RWPE2 (cell line): Measurements from ENCODE around the gene HOXA9.

Source experiments
- ATAC-seq: fragments of 200-7000 bp; cut with Tn5 transposase; 3 replicates; pipeline ENCODE4 v1.9.1; 2021; ENCODE audit warnings: low read depth
- DNase-seq: peaks from one replicate; pipeline ENCODE4 v3.0.0-alpha.2; 2020; ENCODE audit warnings: low spot score
- H3K27ac ChIP-seq: fragments of 450-650 bp; 2 replicates; pipeline ENCODE4 v1.5.1; 2017; ENCODE audit warnings: mild to moderate bottlenecking; ENCODE audit not compliant: poor library complexity, severe bottlenecking
- H3K27me3 ChIP-seq: fragments of 250-450 bp; sonication (Bioruptor Pico); 2 replicates; pipeline ENCODE4 v1.5.1; 2021; ENCODE audit warnings: mild to moderate bottlenecking, moderate library complexity; ENCODE audit not compliant: insufficient read depth, poor library complexity, severe bottlenecking
- H3K36me3 ChIP-seq: fragments of 250-450 bp; sonication (Bioruptor Pico); 2 replicates; pipeline ENCODE4 v1.5.1; 2020; ENCODE audit warnings: low read depth, mild to moderate bottlenecking, moderate library complexity
- H3K4me1 ChIP-seq: fragments of 250-450 bp; sonication (Bioruptor Pico); 2 replicates; pipeline ENCODE4 v1.5.1; 2021; ENCODE audit warnings: mild to moderate bottlenecking, moderate library complexity; ENCODE audit not compliant: insufficient read depth, poor library complexity, severe bottlenecking
- H3K4me3 ChIP-seq: fragments of 250-450 bp; sonication (Bioruptor Pico); 2 replicates; pipeline ENCODE4 v1.5.1; 2021; ENCODE audit warnings: mild to moderate bottlenecking, moderate library complexity; ENCODE audit not compliant: severe bottlenecking
- H3K9me3 ChIP-seq: fragments of 250-450 bp; sonication (Bioruptor Pico); 2 replicates; pipeline ENCODE4 v1.5.1; 2021; ENCODE audit warnings: mild to moderate bottlenecking, moderate library complexity; ENCODE audit not compliant: severe bottlenecking
- CTCF ChIP-seq: fragments of 450-650 bp; IDR thresholded peaks from one replicate; pipeline ENCODE4 v1.5.1; 2017; ENCODE audit warnings: mild to moderate bottlenecking, moderate library complexity; ENCODE audit not compliant: poor library complexity, severe bottlenecking

The HOXA9 gene

GRCh38 chr7:27180431-27181420 lies 15.4 kb upstream of the HOXA9 start:
- Histone ChIP-seq H3K9me3 (no peaks in the 10 kb centered on the region), H3K36me3 (no peaks in the 10 kb centered on the region), H3K27ac (peak overlapping the region; percentile 93), H3K27me3 (no peaks in the 10 kb centered on the region), H3K4me3 (peak overlapping the region; percentile 33), H3K4me1 (peaks cover 18% of the 10 kb centered on the region)
- no peak for ATAC-seq
- TF ChIP-seq CTCF, result no peak
- peak; percentile 61 for DNase-seq

GRCh38 chr7:27179503-27180430 lies 14.4 kb upstream of the HOXA9 start:
- Histone ChIP-seq H3K27me3 (no peaks in the 10 kb centered on the region), H3K4me1 (peaks cover 25% of the 10 kb centered on the region)
- DNase-seq, result peak; percentile 82

GRCh38 chr7:27179030-27179429 lies 13.7 kb upstream of the HOXA9 start:
- no peaks in the 10 kb centered on the region for H3K9me3 ChIP-seq
- H3K36me3 ChIP-seq, result no peaks in the 10 kb centered on the region
- peak overlapping the region; percentile 93 for H3K27ac ChIP-seq
- no peaks in the 10 kb centered on the region for H3K27me3 ChIP-seq
- no peak for ATAC-seq
- peak overlapping the region; percentile 33 for H3K4me3 ChIP-seq
- TF ChIP-seq CTCF, result no peak
- no peak for DNase-seq
- H3K4me1 ChIP-seq, result peaks cover 26% of the 10 kb centered on the region

More at GRCh38 chr7:27179503-27180430, 14.4 kb upstream of the HOXA9 start:
- peak overlapping the region; percentile 93 for H3K27ac ChIP-seq
- TF ChIP-seq CTCF, result peak; percentile 94
- H3K4me3 ChIP-seq, result peak overlapping the region; percentile 33
- peak; percentile 42 for ATAC-seq
- no peaks in the 10 kb centered on the region for H3K9me3 ChIP-seq
- no peaks in the 10 kb centered on the region for H3K36me3 ChIP-seq

- Histone ChIP-seq H3K4me1 (peaks cover 26% of the 10 kb centered on the region), H3K9me3 (no peaks in the 10 kb centered on the region), H3K27ac (peak overlapping the region; percentile 93), H3K4me3 (peak overlapping the region; percentile 33), H3K27me3 (no peaks in the 10 kb centered on the region), H3K36me3 (no peaks in the 10 kb centered on the region)
- no peak for TF ChIP-seq CTCF
- ATAC-seq (peak; percentile 25), DNase-seq (peak; percentile 55)
Observed at GRCh38 chr7:27178366-27178765, 13.0 kb upstream of the HOXA9 start.
